Endodermal cell (in vitro differentiated cells): ENCODE data around the gene F8A1. TPM values are rescaled to one million over a fixed set of nuclear protein-coding genes. Genes with fewer than 3 reads are reported as not detected.
"Not testable (repeated sequence)": the region's sequence is repeated elsewhere in the genome, so short reads cannot be mapped to it uniquely, and the experiment has no call there.

Experiments
- DNase-seq: peaks from one replicate; pipeline ENCODE4 v3.0.0-alpha.2; 2017
- H3K27ac ChIP-seq: 2 replicates; pipeline ENCODE4 v1.5.1; 2013; ENCODE audit warnings: mild to moderate bottlenecking, low read depth, low read length, moderate library complexity
- H3K27me3 ChIP-seq: 2 replicates; pipeline ENCODE4 v1.6.1; 2013; ENCODE audit warnings: mild to moderate bottlenecking, low read length, moderate library complexity; ENCODE audit not compliant: insufficient read depth, control insufficient read depth, poor library complexity, severe bottlenecking
- H3K36me3 ChIP-seq: 2 replicates; pipeline ENCODE4 v1.7.0; 2013; ENCODE audit warnings: mild to moderate bottlenecking, low read length, moderate library complexity; ENCODE audit not compliant: control insufficient read depth, insufficient read depth
- H3K4me1 ChIP-seq: one replicate; pipeline ENCODE4 v1.7.0; 2013; ENCODE audit warnings: low read length; ENCODE audit not compliant: control insufficient read depth, insufficient read depth
- H3K4me3 ChIP-seq: 2 replicates; pipeline ENCODE4 v1.5.1; 2013; ENCODE audit warnings: mild to moderate bottlenecking, low read length, moderate library complexity
- H3K9ac ChIP-seq: 2 replicates; pipeline ENCODE4 v1.6.1; 2013; ENCODE audit warnings: mild to moderate bottlenecking, low read length, moderate library complexity; ENCODE audit not compliant: poor library complexity, severe bottlenecking; ENCODE audit errors: extremely low read depth
- H3K9me3 ChIP-seq: 2 replicates; pipeline ENCODE4 v1.6.1; 2013; ENCODE audit warnings: mild to moderate bottlenecking, low read length, moderate library complexity; ENCODE audit not compliant: control insufficient read depth
- H3K27ac Mint-ChIP-seq: 2 replicates; pipeline ENCODE4 v1.8.0; 2020; ENCODE audit warnings: mixed read lengths
- H3K27me3 Mint-ChIP-seq: 2 replicates; pipeline ENCODE4 v1.8.0; 2021; ENCODE audit warnings: mild to moderate bottlenecking, mixed read lengths; ENCODE audit not compliant: insufficient read depth
- H3K36me3 Mint-ChIP-seq: 2 replicates; pipeline ENCODE4 v1.8.0; 2020; ENCODE audit warnings: low read depth, mixed read lengths
- H3K4me1 Mint-ChIP-seq: 2 replicates; pipeline ENCODE4 v1.8.0; 2020; ENCODE audit warnings: mixed read lengths
- H3K4me3 Mint-ChIP-seq: 2 replicates; pipeline ENCODE4 v1.8.0; 2020; ENCODE audit warnings: mild to moderate bottlenecking, moderate library complexity, mixed read lengths
- H3K9me3 Mint-ChIP-seq: 2 replicates; pipeline ENCODE4 v1.8.0; 2020; ENCODE audit warnings: mild to moderate bottlenecking, mixed read lengths
- WGBS, 2 experiments: methylation state at CpG; one replicate each; pipeline versions ENCODE4 v1.1.5 to v1.1.7; 2013; ENCODE audit warnings: missing lambda C conversion rate in 2 of 2, mixed read lengths in 1 of 2; ENCODE audit not compliant: insufficient coverage in 1 of 2, insufficient read length in 1 of 2; 5-methylcytosine and 5-hydroxymethylcytosine counted together
- total RNA-seq, 2 donors: library from RNA; stranded (reverse); fragmentation: NEBNext Ultra II Directional in 1 of 2; extraction: Animal tissue kit (Norgen Biotek cat#: 25700) in 1 of 2; gene quantifications; 2 replicates in 1 of 2; 3 replicates in 1 of 2; pipeline ENCODE4 v1.2.1, GENCODE V29; 2021
- TF ChIP-seq, protein P1 (sequence below): fragments of 200-600 bp; sonication (generic); conservative IDR thresholded peaks from 2 replicates; pipeline ENCODE4 v1.5.0; 2021; ENCODE audit warnings: antibody characterized with exemption, mild to moderate bottlenecking

F8A1 gene
- total RNA-seq, 2 donors from 2014 or later = 23.2 to 27.7 TPM

- H3K27ac Mint-ChIP-seq, H3K27me3 Mint-ChIP-seq, H3K4me3 Mint-ChIP-seq, H3K36me3 Mint-ChIP-seq, H3K27ac ChIP-seq, H3K27me3 ChIP-seq, H3K36me3 ChIP-seq, H3K9ac ChIP-seq, H3K4me1 ChIP-seq, H3K4me3 ChIP-seq, H3K4me1 Mint-ChIP-seq, H3K9me3 Mint-ChIP-seq, DNase-seq, H3K9me3 ChIP-seq: not testable (repeated sequence)
- no CpG with 5 or more reads among the region's 62 CpGs for WGBS, 2 experiments
Observed at GRCh38 chrX:154886789-154887221, 650 bp downstream of the F8A1 start.

- Mint-ChIP-seq H3K9me3 (peaks cover 46% of the 10 kb centered on the region), H3K36me3 (no peaks in the 10 kb centered on the region), H3K4me1 (no peaks in the 10 kb centered on the region), H3K4me3 (no peak overlapping the region), H3K27me3 (no peaks in the 10 kb centered on the region), H3K27ac (no peak overlapping the region)
- 83% methylated on average over 1 of the region's 1 CpG; no CpG with 5 or more reads in 1 of the 2 experiments for WGBS, 2 experiments
- no peak overlapping the region for H3K27ac ChIP-seq
- no peaks in the 10 kb centered on the region for H3K4me1 ChIP-seq
- no peaks in the 10 kb centered on the region for H3K9me3 ChIP-seq
- DNase-seq = no peak
- H3K36me3 ChIP-seq = no peaks in the 10 kb centered on the region
- TF ChIP-seq, protein P1, sequence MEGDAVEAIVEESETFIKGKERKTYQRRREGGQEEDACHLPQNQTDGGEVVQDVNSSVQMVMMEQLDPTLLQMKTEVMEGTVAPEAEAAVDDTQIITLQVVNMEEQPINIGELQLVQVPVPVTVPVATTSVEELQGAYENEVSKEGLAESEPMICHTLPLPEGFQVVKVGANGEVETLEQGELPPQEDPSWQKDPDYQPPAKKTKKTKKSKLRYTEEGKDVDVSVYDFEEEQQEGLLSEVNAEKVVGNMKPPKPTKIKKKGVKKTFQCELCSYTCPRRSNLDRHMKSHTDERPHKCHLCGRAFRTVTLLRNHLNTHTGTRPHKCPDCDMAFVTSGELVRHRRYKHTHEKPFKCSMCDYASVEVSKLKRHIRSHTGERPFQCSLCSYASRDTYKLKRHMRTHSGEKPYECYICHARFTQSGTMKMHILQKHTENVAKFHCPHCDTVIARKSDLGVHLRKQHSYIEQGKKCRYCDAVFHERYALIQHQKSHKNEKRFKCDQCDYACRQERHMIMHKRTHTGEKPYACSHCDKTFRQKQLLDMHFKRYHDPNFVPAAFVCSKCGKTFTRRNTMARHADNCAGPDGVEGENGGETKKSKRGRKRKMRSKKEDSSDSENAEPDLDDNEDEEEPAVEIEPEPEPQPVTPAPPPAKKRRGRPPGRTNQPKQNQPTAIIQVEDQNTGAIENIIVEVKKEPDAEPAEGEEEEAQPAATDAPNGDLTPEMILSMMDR = no peak
- H3K27me3 ChIP-seq = no peaks in the 10 kb centered on the region
- H3K4me3 ChIP-seq = no peak overlapping the region
- no peak overlapping the region for H3K9ac ChIP-seq
Observed at GRCh38 chrX:154890990-154891639, 5.0 kb downstream of the F8A1 start.

DNA sequence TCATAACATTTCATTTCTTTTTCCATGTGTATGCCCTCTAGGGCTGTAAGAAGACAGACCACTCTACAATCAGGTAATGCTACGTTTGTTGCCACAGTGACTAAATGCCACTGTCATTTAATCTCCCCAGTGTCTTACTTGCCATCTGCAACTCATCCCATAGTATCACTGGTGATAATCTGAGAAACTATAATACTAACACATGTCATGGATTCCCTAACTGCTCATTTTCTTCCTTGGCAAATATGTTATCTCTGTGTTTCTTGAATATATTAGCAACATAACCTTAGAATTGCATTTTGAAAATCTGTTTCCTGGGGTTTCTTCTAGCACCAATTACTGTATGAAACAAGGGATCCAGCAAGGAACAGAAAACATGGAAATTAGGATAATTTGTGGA lies 6.1 kb downstream of the F8A1 start:
- Histone ChIP-seq H3K36me3 (no peaks in the 10 kb centered on the region), H3K4me1 (no peaks in the 10 kb centered on the region), H3K27me3 (no peaks in the 10 kb centered on the region), H3K4me3 (no peak overlapping the region), H3K27ac (no peak overlapping the region), H3K9ac (no peak overlapping the region), H3K9me3 (no peaks in the 10 kb centered on the region)
- no peak overlapping the region for H3K4me3 Mint-ChIP-seq
- H3K27ac Mint-ChIP-seq = no peak overlapping the region
- H3K36me3 Mint-ChIP-seq = no peaks in the 10 kb centered on the region
- 93 to 100% methylated on average over 1 of the region's 1 CpG for WGBS, 2 experiments
- TF ChIP-seq, protein P1 = no peak
- H3K27me3 Mint-ChIP-seq = no peaks in the 10 kb centered on the region
- peaks cover 50% of the 10 kb centered on the region for H3K9me3 Mint-ChIP-seq
- no peak for DNase-seq
- no peaks in the 10 kb centered on the region for H3K4me1 Mint-ChIP-seq

GRCh38 chrX:154900323-154900722 lies 14.2 kb downstream of the F8A1 start:
- Mint-ChIP-seq H3K4me3 (no peak overlapping the region), H3K27me3 (no peaks in the 10 kb centered on the region), H3K27ac (no peak overlapping the region), H3K36me3 (no peaks in the 10 kb centered on the region), H3K9me3 (peaks cover 46% of the 10 kb centered on the region), H3K4me1 (no peaks in the 10 kb centered on the region)
- no peaks in the 10 kb centered on the region for H3K4me1 ChIP-seq
- H3K36me3 ChIP-seq = no peaks in the 10 kb centered on the region
- WGBS, 2 experiments = 98 to 100% methylated on average over 1 to 4 of the region's 8 CpGs
- no peak overlapping the region for H3K27ac ChIP-seq
- no peak overlapping the region for H3K4me3 ChIP-seq
- TF ChIP-seq, protein P1 = no peak
- no peak for DNase-seq
- H3K9me3 ChIP-seq = no peaks in the 10 kb centered on the region
- H3K9ac ChIP-seq = no peak overlapping the region
- no peaks in the 10 kb centered on the region for H3K27me3 ChIP-seq
